Mesothelial cell of epicardium (in vitro differentiated cells): ENCODE results near the gene BTD. TPM values are rescaled to one million over a fixed set of nuclear protein-coding genes. Genes with fewer than 3 reads are reported as not detected.
A peak's percentile ranks its signal among the peaks of the same experiment; 100 is the strongest.

Experiments
- DNase-seq, 2 experiments: peaks; one replicate each; pipeline ENCODE4 v3.0.0; 2021; ENCODE audit warnings: low spot score in 2 of 2; ENCODE audit not compliant: unreplicated experiment in 2 of 2
- H3K27ac Mint-ChIP-seq: 2 replicates; pipeline ENCODE4 v1.8.0; 2021; ENCODE audit warnings: mixed read lengths
- H3K27me3 Mint-ChIP-seq: 2 replicates; pipeline ENCODE4 v1.8.0; 2021; ENCODE audit warnings: low read depth, mixed read lengths
- H3K36me3 Mint-ChIP-seq: 2 replicates; pipeline ENCODE4 v1.8.0; 2021; ENCODE audit warnings: mixed read lengths
- H3K4me1 Mint-ChIP-seq: 2 replicates; pipeline ENCODE4 v1.8.0; 2021; ENCODE audit warnings: mixed read lengths
- H3K4me3 Mint-ChIP-seq: 2 replicates; pipeline ENCODE4 v1.8.0; 2021; ENCODE audit warnings: mild to moderate bottlenecking, moderate library complexity, mixed read lengths
- H3K9me3 Mint-ChIP-seq: 2 replicates; pipeline ENCODE4 v1.8.0; 2021; ENCODE audit warnings: mixed read lengths
- CTCF ChIP-seq: fragments of 200-600 bp; sonication (generic); IDR thresholded peaks from one replicate; pipeline ENCODE4 v1.5.0; 2021; ENCODE audit warnings: antibody characterized with exemption; ENCODE audit not compliant: unreplicated experiment
- microRNA-seq: library from miRNA; unstranded; fragments of <30 nt; microRNA quantifications from one replicate; pipeline ENCODE4 v1.2.0, GENCODE V29; 2021; ENCODE audit warnings: inconsistent platforms, mixed read lengths
- total RNA-seq: library from RNA; stranded (reverse); gene quantifications from 3 replicates; pipeline ENCODE4 v1.2.1, GENCODE V29; 2021

The BTD gene
- total RNA-seq, 1 donor from 2014 or later = 12.5 TPM

- no peak for TF ChIP-seq CTCF
- Mint-ChIP-seq H3K27ac (no peak overlapping the region), H3K9me3 (no peaks in the 10 kb centered on the region), H3K4me1 (peaks cover 20% of the 10 kb centered on the region), H3K27me3 (no peaks in the 10 kb centered on the region), H3K36me3 (peaks cover 22% of the 10 kb centered on the region), H3K4me3 (no peak overlapping the region)
- no peak for DNase-seq
Measured at GRCh38 chr3:15690748-15691147, 89.2 kb downstream of the BTD start.

- TF ChIP-seq CTCF = no peak
- peaks cover under 1% of the 10 kb centered on the region for H3K9me3 Mint-ChIP-seq
Measured at GRCh38 chr3:15693355-15693754, 91.8 kb downstream of the BTD start.

GRCh38 chr3:15694628-15695027 is 93.1 kb downstream of the BTD start:
- Mint-ChIP-seq H3K9me3 (peaks cover 7% of the 10 kb centered on the region), H3K4me3 (no peak overlapping the region), H3K4me1 (peaks cover 15% of the 10 kb centered on the region), H3K27me3 (no peaks in the 10 kb centered on the region), H3K27ac (peak overlapping the region; percentile 59), H3K36me3 (peaks cover 34% of the 10 kb centered on the region)
- DNase-seq = no peak
- TF ChIP-seq CTCF = no peak

More at GRCh38 chr3:15693355-15693754, 91.8 kb downstream of the BTD start:
- H3K4me1 Mint-ChIP-seq = peaks cover 15% of the 10 kb centered on the region
- no peak overlapping the region for H3K27ac Mint-ChIP-seq
- DNase-seq = no peak
- H3K36me3 Mint-ChIP-seq = peaks cover 32% of the 10 kb centered on the region
- no peak overlapping the region for H3K4me3 Mint-ChIP-seq
- no peaks in the 10 kb centered on the region for H3K27me3 Mint-ChIP-seq

Small RNAs within 50 kb of the gene (microRNA-seq; reads per million reads assigned to microRNA genes)
- gene MIR3134 = not detected

Other genes starting within 250 kb of the BTD start
- 23.5 to 26.7 TPM (median 25.8 TPM) in 3 replicates for gene METTL6, start 174.2 kb upstream of the BTD start, total RNA-seq
- gene EAF1, start 174.1 kb upstream of the BTD start, total RNA-seq = 15.8 to 17.1 TPM (median 16.3 TPM) in 3 replicates
- 9.1 to 10.0 TPM (median 10.0 TPM) in 3 replicates for gene COLQ, start 80.0 kb upstream of the BTD start, total RNA-seq
- 25.1 to 25.4 TPM (median 25.3 TPM) in 3 replicates for gene HACL1, start 176 bp upstream of the BTD start, total RNA-seq
- 43.7 to 45.0 TPM (median 44.0 TPM) in 3 replicates for gene ANKRD28, start 196.2 kb downstream of the BTD start, total RNA-seq